Inflammatory macrophage treated with lipopolysaccharide for 4 hours (primary cell): ENCODE results near the gene OR51I1.

Source experiments
- DNase-seq: peaks from one replicate; pipeline ENCODE4 v3.0.0-alpha.2; 2020

Gene OR51I1, protein sequence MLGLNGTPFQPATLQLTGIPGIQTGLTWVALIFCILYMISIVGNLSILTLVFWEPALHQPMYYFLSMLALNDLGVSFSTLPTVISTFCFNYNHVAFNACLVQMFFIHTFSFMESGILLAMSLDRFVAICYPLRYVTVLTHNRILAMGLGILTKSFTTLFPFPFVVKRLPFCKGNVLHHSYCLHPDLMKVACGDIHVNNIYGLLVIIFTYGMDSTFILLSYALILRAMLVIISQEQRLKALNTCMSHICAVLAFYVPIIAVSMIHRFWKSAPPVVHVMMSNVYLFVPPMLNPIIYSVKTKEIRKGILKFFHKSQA

DNA sequence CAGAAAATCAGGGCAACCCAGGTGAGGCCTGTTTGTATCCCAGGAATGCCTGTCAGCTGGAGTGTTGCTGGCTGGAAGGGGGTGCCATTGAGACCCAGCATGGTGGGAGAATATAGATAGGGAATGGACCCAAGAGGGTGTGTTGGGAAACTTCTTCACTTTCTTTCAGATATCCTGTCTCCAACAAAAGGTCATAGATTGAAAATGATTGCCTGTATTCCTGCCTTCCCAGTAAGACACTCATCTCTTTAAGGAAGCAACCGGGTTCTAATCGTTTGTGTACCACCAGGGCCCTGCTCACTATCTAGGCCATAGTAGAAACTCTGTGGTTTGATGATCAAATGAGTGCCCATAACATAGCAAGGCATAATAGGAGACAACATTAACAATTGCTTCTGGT, at the start of gene OR51I1:
TSS of gene OR51I1 (minus strand) at position 101 of the 400 bp plus-strand sequence. CDS start at position 101, 0 bp downstream.
- no peak for DNase-seq

GRCh38 chr11:5489576-5490357, 48.5 kb upstream of the OR51I1 start:
- peak; percentile 6 for DNase-seq

DNA sequence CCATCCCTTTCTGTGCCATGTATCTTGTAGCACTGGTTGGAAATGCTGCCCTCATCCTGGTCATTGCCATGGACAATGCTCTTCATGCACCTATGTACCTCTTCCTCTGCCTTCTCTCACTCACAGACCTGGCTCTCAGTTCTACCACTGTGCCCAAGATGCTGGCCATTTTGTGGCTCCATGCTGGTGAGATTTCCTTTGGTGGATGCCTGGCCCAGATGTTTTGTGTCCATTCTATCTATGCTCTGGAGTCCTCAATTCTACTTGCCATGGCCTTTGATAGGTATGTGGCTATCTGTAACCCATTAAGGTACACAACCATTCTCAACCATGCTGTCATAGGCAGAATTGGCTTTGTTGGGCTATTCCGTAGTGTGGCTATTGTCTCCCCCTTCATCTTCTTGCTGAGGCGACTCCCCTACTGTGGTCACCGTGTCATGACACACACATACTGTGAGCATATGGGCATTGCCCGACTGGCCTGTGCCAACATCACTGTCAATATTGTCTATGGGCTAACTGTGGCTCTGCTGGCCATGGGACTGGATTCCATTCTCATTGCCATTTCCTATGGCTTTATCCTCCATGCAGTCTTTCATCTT, 47.6 kb upstream of the OR51I1 start:
- DNase-seq, result no peak

GRCh38 chr11:5488385-5488784, 47.1 kb upstream of the OR51I1 start, which contains the start of gene OR52D1:
Gene OR52D1 (plus strand): TSS chr11:5488685. CDS start chr11:5488707, 22 bp downstream.
- DNase-seq, result no peak

DNA sequence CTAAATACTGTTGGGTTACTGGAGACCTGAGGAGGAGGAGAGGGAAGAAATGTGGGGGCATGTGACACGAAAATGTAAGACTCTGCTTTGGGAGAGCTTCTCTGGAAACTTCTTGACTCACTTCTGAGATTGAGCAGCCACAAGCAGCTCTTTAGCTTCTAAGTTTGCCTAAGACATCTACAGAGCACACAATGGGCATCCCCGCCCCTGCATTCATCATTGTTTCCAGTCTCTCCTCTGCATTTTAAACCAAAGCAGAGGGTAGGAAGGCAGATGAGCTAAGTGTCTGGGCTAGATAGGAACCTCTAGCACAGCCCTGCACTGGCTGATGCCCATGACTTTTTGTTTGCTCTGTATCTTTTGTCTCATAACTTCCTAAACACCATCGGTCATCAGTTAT, 45.1 kb upstream of the OR51I1 start:
- DNase-seq, result no peak

GRCh38 chr11:5486003-5486402, 44.7 kb upstream of the OR51I1 start:
- DNase-seq, result no peak

GRCh38 chr11:5476186-5476819, 35.0 kb upstream of the OR51I1 start:
- DNase-seq, result peak; percentile 51

DNA sequence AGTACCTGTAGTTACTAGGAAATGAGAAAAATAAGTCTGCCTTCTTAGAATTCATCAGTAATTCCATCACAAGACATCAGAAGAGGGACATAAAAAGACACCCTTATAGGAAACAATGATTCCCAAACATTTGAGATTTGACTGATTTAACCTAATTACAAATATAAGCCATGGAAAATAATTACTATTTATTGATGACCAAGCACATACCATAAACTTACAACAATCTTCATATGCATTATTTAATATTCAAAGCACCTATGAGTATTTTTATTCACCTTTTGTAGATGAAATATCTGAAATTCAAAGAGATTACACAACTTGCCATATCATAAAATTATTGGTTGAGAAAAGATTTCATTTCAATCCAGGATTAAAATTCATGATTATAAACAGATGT, 32.6 kb upstream of the OR51I1 start:
- no peak for DNase-seq

DNA sequence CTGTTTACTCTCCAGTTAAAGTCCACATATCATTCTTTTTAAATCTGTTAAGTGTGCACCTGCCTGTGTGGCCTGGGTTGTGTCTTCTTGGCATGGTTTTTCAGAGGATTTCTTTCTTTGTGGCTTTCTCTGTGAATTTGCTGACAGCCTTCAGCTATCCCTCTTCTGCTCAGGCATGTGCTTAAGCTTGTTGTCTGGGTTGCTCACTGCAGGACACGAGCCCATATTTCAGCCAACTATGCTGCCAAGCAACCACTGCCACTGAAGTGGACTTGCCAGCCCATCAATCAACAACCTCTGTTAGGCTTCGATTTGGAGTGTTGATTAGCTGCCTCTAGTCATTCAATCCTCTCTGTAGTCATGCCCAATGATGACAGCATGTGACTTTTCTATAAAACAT, 26.2 kb upstream of the OR51I1 start:
- no peak for DNase-seq

DNA sequence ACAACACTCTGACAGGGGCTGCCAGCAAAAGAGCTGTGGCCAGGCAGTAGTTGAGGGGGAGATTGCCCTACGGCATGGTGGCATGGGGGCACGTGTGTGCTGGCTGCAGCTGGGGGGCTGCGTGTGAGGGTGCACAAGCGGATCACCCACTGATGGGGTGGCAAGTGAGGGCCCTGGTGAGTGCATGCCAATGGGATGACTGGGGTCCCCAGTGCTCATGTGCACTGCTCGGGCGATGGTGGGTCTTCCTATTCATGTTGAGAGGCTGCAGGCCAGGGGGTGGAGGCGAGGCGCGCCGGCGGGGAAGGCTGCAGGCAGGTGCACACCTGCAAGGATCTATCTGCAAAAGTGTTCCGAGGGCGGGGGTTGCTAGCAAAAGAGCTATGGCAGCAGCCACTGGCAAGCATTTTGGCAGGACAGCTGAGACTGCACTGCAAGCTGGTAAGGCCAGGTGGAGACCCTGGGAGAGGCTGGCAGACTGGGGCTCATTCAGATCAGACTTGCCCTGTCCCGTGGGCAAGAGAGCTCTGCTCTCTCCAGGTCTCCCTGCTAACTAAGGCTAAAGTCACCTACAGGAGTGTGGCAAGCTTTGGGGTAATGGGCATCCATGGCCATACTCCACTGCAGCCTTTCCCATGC, 19.8 kb upstream of the OR51I1 start:
- no peak for DNase-seq

- DNase-seq, result no peak
These were observed 8.1 kb upstream of the OR51I1 start for GRCh38 chr11:5449432-5449831.

- no peak for DNase-seq
These were observed 7.7 kb upstream of the OR51I1 start, which contains the start of gene OR51I2 for GRCh38 chr11:5449023-5449422. Gene OR51I2 (plus strand): TSS chr11:5449323. CDS start chr11:5453489, 4,166 bp downstream.

GRCh38 chr11:5443835-5444393, 2.6 kb upstream of the OR51I1 start:
- DNase-seq, result no peak

GRCh38 chr11:5423131-5423530, 18.2 kb downstream of the OR51I1 start:
- DNase-seq, result no peak

DNA sequence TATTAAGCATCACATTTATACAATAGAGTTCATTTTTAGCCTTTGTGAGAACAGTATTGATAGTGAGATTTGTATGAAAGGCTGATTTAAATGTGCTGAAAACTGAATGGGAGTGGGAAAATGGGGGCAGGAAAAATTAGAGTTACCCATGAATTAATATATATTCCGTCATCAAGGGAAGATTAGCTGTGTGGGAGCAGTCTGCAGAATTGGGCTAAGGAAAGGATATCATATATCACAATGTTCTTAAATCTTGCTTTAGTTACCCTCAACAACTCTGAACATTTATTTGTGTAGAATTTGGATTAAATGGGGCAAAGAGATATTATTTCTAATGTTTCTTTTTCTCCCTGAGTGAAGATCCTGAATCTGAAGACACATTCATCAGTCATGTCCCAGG, 19.5 kb downstream of the OR51I1 start, which contains the start of gene OR51Q1:
TSS of gene OR51Q1 (plus strand) at position 301 of the 400 bp plus-strand sequence. CDS start at position 391, 90 bp downstream.
- DNase-seq, result no peak

- DNase-seq, result no peak
These were observed 20.3 kb downstream of the OR51I1 start for GRCh38 chr11:5420993-5421392.

DNA sequence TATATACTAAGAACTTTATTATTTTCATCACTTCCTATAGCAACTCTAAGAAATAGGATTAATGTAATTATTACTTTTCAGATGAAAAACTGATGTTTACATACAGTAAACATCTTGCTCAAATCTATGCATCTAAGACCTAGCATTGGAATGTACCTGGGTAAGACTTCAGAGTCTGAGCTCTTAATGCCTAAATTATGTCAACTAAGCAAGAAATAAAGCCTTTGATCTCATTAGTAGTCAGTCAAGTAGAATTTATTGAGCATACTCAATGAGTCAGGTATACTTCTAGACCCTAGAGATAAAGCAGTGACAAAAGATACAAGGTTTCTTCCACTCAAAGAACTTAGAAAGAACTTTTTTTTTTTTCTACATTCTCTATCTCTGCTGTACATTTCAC, 36.1 kb downstream of the OR51I1 start:
- DNase-seq, result no peak

- DNase-seq, result no peak
These were observed 42.4 kb downstream of the OR51I1 start for GRCh38 chr11:5398936-5399335.

- DNase-seq, result no peak
These were observed 47.2 kb downstream of the OR51I1 start for GRCh38 chr11:5394091-5394490.
